Esophagus mucosa (tissue), 1 donor: ENCODE measurements around the gene DFFB. TPM values are rescaled to one million over a fixed set of nuclear protein-coding genes. Genes with fewer than 3 reads are reported as not detected.
A peak's percentile ranks its signal among the peaks of the same experiment; 100 is the strongest.
"Not testable (repeated sequence)": the region's sequence is repeated elsewhere in the genome, so short reads cannot be mapped to it uniquely, and the experiment has no call there.

ENCODE experiments used
- ATAC-seq: fragments of 200-7000 bp; cut with Tn5 transposase; one replicate; pipeline ENCODE4 v1.9.1; 2020
- total RNA-seq: library from RNA; stranded (reverse); gene quantifications from one replicate; pipeline ENCODE4 v1.2.4, GENCODE V29; 2023
- donor health status: DM: yes; HTN: yes; CAD: no.

The DFFB gene
- total RNA-seq, 1 donor from 2014 or later, result 2.4 TPM

GRCh38 chr1:3910857-3911845 lies 53.9 kb downstream of the DFFB start:
- ATAC-seq, result peak; percentile 73

- no peak for ATAC-seq
These were observed 54.9 kb downstream of the DFFB start for GRCh38 chr1:3911981-3912808.

GRCh38 chr1:3912809-3913685 lies 55.8 kb downstream of the DFFB start:
- no peak for ATAC-seq

GRCh38 chr1:3914331-3914851 lies 57.1 kb downstream of the DFFB start:
- ATAC-seq, result no peak

GRCh38 chr1:3914911-3915310 lies 57.6 kb downstream of the DFFB start:
- ATAC-seq, result no peak

- no peak for ATAC-seq
These were observed 58.4 kb downstream of the DFFB start for GRCh38 chr1:3915551-3916121.

GRCh38 chr1:3917761-3918160 lies 60.5 kb downstream of the DFFB start:
- no peak for ATAC-seq

- not testable (repeated sequence) for ATAC-seq
These were observed 61.1 kb downstream of the DFFB start for GRCh38 chr1:3918359-3918758.

- no peak for ATAC-seq
These were observed 61.8 kb downstream of the DFFB start for GRCh38 chr1:3918966-3919611.

GRCh38 chr1:3919706-3920105 lies 62.4 kb downstream of the DFFB start:
- no peak for ATAC-seq

- no peak for ATAC-seq
These were observed 64.5 kb downstream of the DFFB start for GRCh38 chr1:3921765-3922164.

GRCh38 chr1:3922201-3922725 lies 65.0 kb downstream of the DFFB start:
- ATAC-seq, result peak; percentile 28

- no peak for ATAC-seq
These were observed 65.6 kb downstream of the DFFB start for GRCh38 chr1:3922851-3923250.

GRCh38 chr1:3923378-3924185 lies 66.3 kb downstream of the DFFB start:
- ATAC-seq, result no peak

- no peak for ATAC-seq
These were observed 67.0 kb downstream of the DFFB start for GRCh38 chr1:3924186-3924824.

- ATAC-seq, result no peak
These were observed 67.5 kb downstream of the DFFB start for GRCh38 chr1:3924825-3925220.

GRCh38 chr1:3925256-3925655 lies 68.0 kb downstream of the DFFB start:
- ATAC-seq, result no peak

GRCh38 chr1:3925762-3926161 lies 68.5 kb downstream of the DFFB start:
- no peak for ATAC-seq

GRCh38 chr1:3926956-3927355 lies 69.7 kb downstream of the DFFB start:
- no peak for ATAC-seq

- ATAC-seq, result no peak
These were observed 71.3 kb downstream of the DFFB start for GRCh38 chr1:3928586-3928985.
